T-cell (primary cell): ENCODE measurements around the gene ST8SIA4. TPM values are rescaled to one million over a fixed set of nuclear protein-coding genes. Genes with fewer than 3 reads are reported as not detected.

Experiments used
- ATAC-seq, 4 experiments: fragments of 200-7000 bp in 3 of 4; fragments of 150-1000 bp in 1 of 4; cut with Tn5 transposase; replicated peaks in 1 of 4; 1 replicate in 3 of 4; 2 replicates in 1 of 4; pipeline ENCODE4 v1.10.0; 2021; ENCODE audit warnings: moderate library complexity in 3 of 4, mild to moderate bottlenecking in 2 of 4, moderate number of reproducible peaks in 1 of 4
- CTCF ChIA-PET, 2 donors: fragments of 300-600 bp; sonication (Branson Sonifier 250); formaldehyde crosslinking; loops; one replicate each; lab custom pipeline; 2022; ENCODE audit warnings: antibody characterized with exemption in 2 of 2; lab: Charles Lee
- POLR2A ChIA-PET, 2 donors: fragments of 300-600 bp; sonication (Branson Sonifier 250); formaldehyde crosslinking; loops; one replicate each; lab custom pipeline; 2022; ENCODE audit warnings: antibody characterized with exemption in 2 of 2; lab: Charles Lee
- DNase-seq, 35 experiments: peaks; one replicate each; pipeline versions ENCODE4 v3.0.0 to v3.0.0-alpha.2; 2013 to 2023
- H3K27ac ChIP-seq: one replicate; pipeline ENCODE4 v1.5.1; 2013; ENCODE audit warnings: low read length
- H3K27me3 ChIP-seq, 2 experiments: replicated peaks in 1 of 2; 1 replicate in 1 of 2; 2 replicates in 1 of 2; pipeline versions ENCODE4 v1.6.1 to v1.7.0; 2013; ENCODE audit warnings: low read length in 1 of 2, mixed read lengths in 1 of 2; ENCODE audit not compliant: control insufficient read depth in 2 of 2, insufficient read depth in 2 of 2; ENCODE audit errors: extremely low read depth in 1 of 2
- H3K36me3 ChIP-seq, 2 donors: 1 replicate in 1 of 2; 2 replicates in 1 of 2; pipeline versions ENCODE4 v1.6.1 to v1.7.0; 2013; ENCODE audit warnings: low read length in 1 of 2; ENCODE audit not compliant: control insufficient read depth in 2 of 2, insufficient read depth in 1 of 2; ENCODE audit errors: extremely low read depth in 1 of 2
- H3K4me1 ChIP-seq, 2 experiments: 1 replicate in 1 of 2; 2 replicates in 1 of 2; pipeline versions ENCODE4 v1.6.1 to v1.7.0; 2013; ENCODE audit warnings: low read length in 2 of 2, mixed read lengths in 1 of 2; ENCODE audit not compliant: insufficient read depth in 2 of 2, control insufficient read depth in 1 of 2; ENCODE audit errors: extremely low read depth in 1 of 2
- H3K4me3 ChIP-seq, 2 donors: 1 replicate in 1 of 2; 2 replicates in 1 of 2; pipeline versions ENCODE4 v1.5.1 to v1.7.0; 2013; ENCODE audit warnings: mild to moderate bottlenecking in 2 of 2, low read length in 1 of 2, moderate library complexity in 1 of 2; ENCODE audit not compliant: control insufficient read depth in 1 of 2; ENCODE audit errors: extremely low read depth in 1 of 2
- H3K9me3 ChIP-seq: 2 replicates; pipeline ENCODE4 v1.7.0; 2013
- H3K27ac Mint-ChIP-seq, 2 donors: one replicate each; pipeline ENCODE4 v1.8.0; 2020 to 2021; ENCODE audit warnings: mild to moderate bottlenecking in 2 of 2, mixed read lengths in 2 of 2
- H3K27me3 Mint-ChIP-seq, 2 donors: one replicate each; pipeline ENCODE4 v1.8.0; 2021 to 2022; ENCODE audit warnings: mixed read lengths in 2 of 2
- H3K36me3 Mint-ChIP-seq: one replicate; pipeline ENCODE4 v1.8.0; 2021; ENCODE audit warnings: mixed read lengths
- H3K4me1 Mint-ChIP-seq, 3 donors: one replicate each; pipeline ENCODE4 v1.8.0; 2020 to 2022; ENCODE audit warnings: mixed read lengths in 3 of 3, mild to moderate bottlenecking in 1 of 3
- H3K4me3 Mint-ChIP-seq, 3 donors: one replicate each; pipeline ENCODE4 v1.8.0; 2020 to 2022; ENCODE audit warnings: mild to moderate bottlenecking in 3 of 3, mixed read lengths in 3 of 3, moderate library complexity in 3 of 3
- H3K9me3 Mint-ChIP-seq, 3 donors: one replicate each; pipeline ENCODE4 v1.8.0; 2020 to 2022; ENCODE audit warnings: mixed read lengths in 3 of 3
- WGBS: methylation state at CpG from one replicate; pipeline ENCODE4 v1.1.5; 2013; ENCODE audit warnings: missing lambda C conversion rate; ENCODE audit not compliant: insufficient coverage; 5-methylcytosine and 5-hydroxymethylcytosine counted together
- total RNA-seq, 35 experiments: library from RNA in 6 of 35; stranded (reverse) in 6 of 35; fragments of 120-200 nt in 1 of 35; gene quantifications; one replicate each; pipeline versions ENCODE4 v1.2.1 to v1.2.4 and lab custom pipeline; 2013 to 2026

ST8SIA4 gene
- total RNA-seq, 5 donors from 2014 or later (not counting 1 experiment from before 2014, with no cell fraction given): 27.0 to 36.9 (median 28.8) TPM

- Histone ChIP-seq H3K27me3 (no peaks in the 10 kb centered on the region), H3K9me3 (no peaks in the 10 kb centered on the region), H3K36me3 (peaks cover 0 to 8% of the 10 kb centered on the region in 2 donors), H3K4me1 (peaks cover 7 to 17% of the 10 kb centered on the region in 2 experiments), H3K27ac (no peak overlapping the region), H3K4me3 (no peak overlapping the region)
- peaks cover 30% of the 10 kb centered on the region for H3K36me3 Mint-ChIP-seq
- ATAC-seq: no peak
- H3K4me3 Mint-ChIP-seq: no peak overlapping the region
- no peaks in the 10 kb centered on the region for H3K27me3 Mint-ChIP-seq
- H3K27ac Mint-ChIP-seq: peak overlapping the region; percentile 78 to 85
- H3K9me3 Mint-ChIP-seq: no peaks in the 10 kb centered on the region
- CTCF ChIA-PET: no interaction called here
- no peak for DNase-seq
- H3K4me1 Mint-ChIP-seq: peaks cover 48 to 55% (median 53%) of the 10 kb centered on the region in 3 donors
- POLR2A ChIA-PET: no interaction called here
These were observed 48.5 kb downstream of the ST8SIA4 start for GRCh38 chr5:100854591-100854990.

DNA sequence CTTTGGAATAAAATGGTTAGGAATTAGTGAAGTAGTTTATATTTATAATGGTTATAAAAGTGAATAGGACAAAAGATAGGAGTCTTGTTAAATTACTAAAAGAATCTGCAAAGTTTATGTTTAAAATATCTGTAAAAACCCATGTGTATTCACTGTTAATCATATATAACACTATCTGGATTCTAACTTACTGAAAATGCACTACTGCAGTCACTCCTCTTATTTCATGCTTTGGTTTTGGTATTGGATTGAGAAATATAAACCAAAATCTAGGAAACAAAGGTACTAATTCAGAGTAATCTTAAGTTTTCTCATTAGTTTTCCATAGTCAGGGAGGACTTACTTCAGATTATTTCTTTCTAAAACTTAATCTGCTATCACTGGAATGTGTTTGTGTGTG is 49.5 kb downstream of the ST8SIA4 start:
- DNase-seq: no peak
- Histone ChIP-seq H3K9me3 (no peaks in the 10 kb centered on the region), H3K36me3 (peaks cover 0 to 8% of the 10 kb centered on the region in 2 donors), H3K27me3 (no peaks in the 10 kb centered on the region), H3K4me1 (peaks cover 7 to 17% of the 10 kb centered on the region in 2 experiments), H3K4me3 (no peak overlapping the region), H3K27ac (peak overlapping the region; percentile 25)
- H3K9me3 Mint-ChIP-seq: no peaks in the 10 kb centered on the region
- ChIA-PET POLR2A (no interaction called here), CTCF (no interaction called here)
- peaks cover 30% of the 10 kb centered on the region for H3K36me3 Mint-ChIP-seq
- no peaks in the 10 kb centered on the region for H3K27me3 Mint-ChIP-seq
- H3K27ac Mint-ChIP-seq: peak overlapping the region; percentile 78 to 85
- peaks cover 45 to 49% (median 48%) of the 10 kb centered on the region in 3 donors for H3K4me1 Mint-ChIP-seq
- H3K4me3 Mint-ChIP-seq: peak overlapping the region in 1 of 3 donors; percentile 29
- ATAC-seq: no peak

DNA sequence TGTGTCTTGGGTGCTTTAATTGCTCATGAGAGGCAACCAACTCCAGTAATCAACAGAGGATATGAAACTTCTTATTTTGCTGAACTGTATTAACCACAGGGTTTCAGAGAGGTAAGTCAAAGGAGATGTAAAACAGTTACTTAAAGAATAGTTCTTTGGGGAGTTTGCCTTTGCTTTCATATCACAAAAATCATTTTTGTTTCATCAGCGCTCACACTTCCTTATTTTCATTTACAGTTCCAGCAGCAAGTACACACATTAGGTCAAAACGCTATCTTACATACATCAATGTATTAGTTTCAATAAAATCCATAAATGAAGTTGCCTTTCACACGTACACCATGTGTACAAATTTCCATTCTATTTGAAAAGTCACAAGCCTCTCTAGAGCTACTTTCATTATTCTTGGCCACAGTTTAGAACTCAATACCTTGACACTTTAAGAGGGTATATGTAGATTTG is 50.1 kb downstream of the ST8SIA4 start:
- H3K36me3 Mint-ChIP-seq: peaks cover 30% of the 10 kb centered on the region
- POLR2A ChIA-PET: interaction anchor here in 1 of 2 donors (0.8 kb wide), 1 partner anchor 50 kb away, joined by 3 read pairs; no protein-coding TSS in a partner anchor
- Histone ChIP-seq H3K9me3 (no peaks in the 10 kb centered on the region), H3K36me3 (peaks cover 0 to 8% of the 10 kb centered on the region in 2 donors), H3K4me1 (peaks cover 7 to 17% of the 10 kb centered on the region in 2 experiments), H3K27ac (peak overlapping the region; percentile 25), H3K27me3 (no peaks in the 10 kb centered on the region), H3K4me3 (no peak overlapping the region)
- H3K27ac Mint-ChIP-seq: peak overlapping the region; percentile 78 to 85
- no peaks in the 10 kb centered on the region for H3K9me3 Mint-ChIP-seq
- H3K27me3 Mint-ChIP-seq: no peaks in the 10 kb centered on the region
- H3K4me3 Mint-ChIP-seq: peak overlapping the region; percentile 22 to 62 (median 29)
- H3K4me1 Mint-ChIP-seq: peaks cover 41 to 46% (median 44%) of the 10 kb centered on the region in 3 donors
- 0% methylated on average over 2 of the region's 3 CpGs for WGBS
- CTCF ChIA-PET: interaction anchor here in 1 of 2 donors (1.9 kb wide), 1 partner anchor 48 kb away, joined by 16 read pairs; no protein-coding TSS in a partner anchor
- ATAC-seq: peak; percentile 34 to 69 (median 64)
- peak in 1 of 35 experiments; percentile 16 for DNase-seq

- no peaks in the 10 kb centered on the region for H3K9me3 ChIP-seq
- POLR2A ChIA-PET: interaction anchor here (0.6 to 0.8 kb wide), 6 partner anchors 21 to 312 kb away, joined by 3 to 5 read pairs (median 4); no protein-coding TSS in a partner anchor
- CTCF ChIA-PET: interaction anchor here (0.7 to 1.9 kb wide), 4 partner anchors 9 to 1948 kb away, joined by 4 to 16 read pairs (median 7); no protein-coding TSS in a partner anchor
These were observed 51.0 kb downstream of the ST8SIA4 start for GRCh38 chr5:100852051-100852450.

GRCh38 chr5:100846772-100847171 is 56.3 kb downstream of the ST8SIA4 start:
- no peaks in the 10 kb centered on the region for H3K27me3 ChIP-seq
- Mint-ChIP-seq H3K27ac (peak overlapping the region in 1 of 2 donors; percentile 24), H3K4me1 (peaks cover 36 to 39% (median 38%) of the 10 kb centered on the region in 3 donors), H3K4me3 (no peak overlapping the region), H3K9me3 (no peaks in the 10 kb centered on the region), H3K27me3 (no peaks in the 10 kb centered on the region), H3K36me3 (peaks cover 23% of the 10 kb centered on the region)
- ChIA-PET CTCF (no interaction called here), POLR2A (interaction anchor here in 1 of 2 donors (0.7 kb wide), 1 partner anchor 28 kb away, joined by 3 read pairs; no protein-coding TSS in a partner anchor)
- no peak for DNase-seq
- no peak overlapping the region for H3K27ac ChIP-seq
- no CpG with 5 or more reads among the region's 4 CpGs for WGBS
- H3K4me1 ChIP-seq: peaks cover under 1 to 3% of the 10 kb centered on the region in 2 experiments
- ATAC-seq: no peak
- no peak overlapping the region for H3K4me3 ChIP-seq
- peaks cover 0 to 2% of the 10 kb centered on the region in 2 donors for H3K36me3 ChIP-seq
- no peaks in the 10 kb centered on the region for H3K9me3 ChIP-seq

More at GRCh38 chr5:100852051-100852450, 51.0 kb downstream of the ST8SIA4 start:
- H3K9me3 Mint-ChIP-seq: no peaks in the 10 kb centered on the region
- H3K4me1 ChIP-seq: peaks cover 7 to 17% of the 10 kb centered on the region in 2 experiments
- DNase-seq: no peak
- H3K36me3 Mint-ChIP-seq: peaks cover 30% of the 10 kb centered on the region
- H3K4me3 ChIP-seq: no peak overlapping the region
- 90% methylated on average over 6 of the region's 8 CpGs for WGBS
- H3K4me1 Mint-ChIP-seq: peaks cover 45 to 46% (median 45%) of the 10 kb centered on the region in 3 donors
- no peak overlapping the region for H3K4me3 Mint-ChIP-seq
- peaks cover 0 to 8% of the 10 kb centered on the region in 2 donors for H3K36me3 ChIP-seq
- H3K27me3 Mint-ChIP-seq: no peaks in the 10 kb centered on the region
- no peaks in the 10 kb centered on the region for H3K27me3 ChIP-seq
- no peak for ATAC-seq
- H3K27ac Mint-ChIP-seq: no peak overlapping the region
- no peak overlapping the region for H3K27ac ChIP-seq

- Mint-ChIP-seq H3K9me3 (no peaks in the 10 kb centered on the region), H3K27me3 (no peaks in the 10 kb centered on the region), H3K27ac (no peak overlapping the region), H3K4me3 (peak overlapping the region in 1 of 3 donors; percentile 63), H3K36me3 (peaks cover 33% of the 10 kb centered on the region), H3K4me1 (peaks cover 66 to 72% (median 68%) of the 10 kb centered on the region in 3 donors)
- ATAC-seq (no peak), DNase-seq (no peak)
- no peak overlapping the region for H3K4me3 ChIP-seq
- ChIA-PET POLR2A (interaction anchor here in 1 of 2 donors (0.6 to 3.3 kb wide), 5 partner anchors 16 to 61 kb away, joined by 3 to 22 read pairs (median 5); partner anchors contain the start of gene ST8SIA4), CTCF (interaction anchor here (0.7 to 7.1 kb wide), 7 partner anchors 10 to 61 kb away, joined by 3 to 50 read pairs (median 5); partner anchors contain the start of gene ST8SIA4 (in 2 of the 2))
- peaks cover 3 to 21% of the 10 kb centered on the region in 2 experiments for H3K4me1 ChIP-seq
- no peaks in the 10 kb centered on the region for H3K27me3 ChIP-seq
- H3K27ac ChIP-seq: peak overlapping the region; percentile 12
- no CpG with 5 or more reads among the region's 2 CpGs for WGBS
- no peaks in the 10 kb centered on the region for H3K9me3 ChIP-seq
- H3K36me3 ChIP-seq: peaks cover 0 to 2% of the 10 kb centered on the region in 2 donors
These were observed 61.0 kb downstream of the ST8SIA4 start for GRCh38 chr5:100842080-100842479.
